Smooth muscle cell (in vitro differentiated cells): ENCODE measurements around the gene TMEM31. TPM values are rescaled to one million over a fixed set of nuclear protein-coding genes. Genes with fewer than 3 reads are reported as not detected.

Source experiments
- DNase-seq: peaks from one replicate; lab custom pipeline; 2025; ENCODE audit not compliant: unreplicated experiment; lab: John Stamatoyannopoulos, UW
- H2AFZ ChIP-seq: fragments of 200-600 bp; sonication (generic); 2 replicates; pipeline ENCODE4 v1.6.0; 2016; ENCODE audit warnings: antibody characterized with exemption, low read depth, mild to moderate bottlenecking
- H3F3A ChIP-seq: fragments of 200-600 bp; sonication (generic); 2 replicates; pipeline ENCODE4 v1.6.0; 2017; ENCODE audit warnings: antibody characterized with exemption, low read depth
- H3K27ac ChIP-seq: fragments of 200-600 bp; sonication (generic); 2 replicates; pipeline ENCODE4 v1.5.1; 2016; ENCODE audit warnings: low read depth, mild to moderate bottlenecking
- H3K27me3 ChIP-seq: fragments of 200-600 bp; sonication (generic); 2 replicates; pipeline ENCODE4 v1.6.1; 2016; ENCODE audit warnings: low read depth, mild to moderate bottlenecking
- H3K36me3 ChIP-seq: fragments of 200-600 bp; sonication (generic); 2 replicates; pipeline ENCODE4 v1.5.1; 2016; ENCODE audit warnings: low read depth
- H3K4me1 ChIP-seq: fragments of 200-600 bp; sonication (generic); 2 replicates; pipeline ENCODE4 v1.5.1; 2016; ENCODE audit warnings: low read depth
- H3K4me2 ChIP-seq: fragments of 200-600 bp; sonication (generic); 2 replicates; pipeline ENCODE4 v1.6.0; 2016; ENCODE audit warnings: mild to moderate bottlenecking
- H3K4me3 ChIP-seq: fragments of 200-600 bp; sonication (generic); 2 replicates; pipeline ENCODE4 v1.5.1; 2016; ENCODE audit warnings: mild to moderate bottlenecking
- H3K79me2 ChIP-seq: fragments of 200-600 bp; sonication (generic); 2 replicates; pipeline ENCODE4 v1.6.0; 2016; ENCODE audit warnings: low read depth, mild to moderate bottlenecking
- H3K9ac ChIP-seq: fragments of 200-600 bp; sonication (generic); 2 replicates; pipeline ENCODE4 v1.6.0; 2016; ENCODE audit warnings: low read depth
- H3K9me3 ChIP-seq: fragments of 200-600 bp; sonication (generic); replicated peaks from 2 replicates; pipeline ENCODE4 v1.5.1; 2016; ENCODE audit warnings: low read depth
- H4K20me1 ChIP-seq: fragments of 200-600 bp; sonication (generic); 2 replicates; pipeline ENCODE4 v1.6.0; 2016; ENCODE audit warnings: low read depth
- CTCF ChIP-seq: fragments of 200-600 bp; sonication (generic); IDR thresholded peaks from 2 replicates; pipeline ENCODE4 v1.5.1; 2017; ENCODE audit warnings: borderline replicate concordance, mild to moderate bottlenecking, antibody characterized with exemption; ENCODE audit not compliant: insufficient read depth, poor library complexity, severe bottlenecking
- WGBS: methylation state at CpG from one replicate; pipeline ENCODE4 v1.1.7; 2016; ENCODE audit warnings: low lambda C conversion rate; 5-methylcytosine and 5-hydroxymethylcytosine counted together
- polyA plus RNA-seq: library from polyadenylated mRNA; unstranded; fragments of >200 nt; fragmentation: Nextera tagmentation; extraction: Ambion mirVana; gene quantifications from 2 replicates; pipeline ENCODE4 v1.2.1, GENCODE V29; 2016
- total RNA-seq: library from RNA; depleted of rRNA; stranded (reverse); fragments of >200 nt; gene quantifications from 2 replicates; pipeline ENCODE4 v1.2.3, GENCODE V29; 2014

The TMEM31 gene
- total and polyA plus RNA-seq, 2 experiments from 2014 or later: 0.75 TPM; not detected in 1

- Histone ChIP-seq H2AFZ (no peak overlapping the region), H3K4me2 (no peak overlapping the region), H3K9ac (no peak overlapping the region), H3K36me3 (no peaks in the 10 kb centered on the region), H3F3A (no peaks in the 10 kb centered on the region), H3K4me3 (no peak overlapping the region), H3K27me3 (peaks cover 21% of the 10 kb centered on the region), H3K79me2 (no peaks in the 10 kb centered on the region), H3K4me1 (peaks cover 17% of the 10 kb centered on the region), H3K27ac (no peak overlapping the region), H3K9me3 (no peaks in the 10 kb centered on the region), H4K20me1 (no peaks in the 10 kb centered on the region)
- no peak for TF ChIP-seq CTCF
- 49% methylated on average over 4 of the region's 4 CpGs for WGBS
- no peak for DNase-seq
Measured at GRCh38 chrX:103727115-103727514, 16.4 kb downstream of the TMEM31 start.

GRCh38 chrX:103729015-103729414 lies 18.3 kb downstream of the TMEM31 start:
- Histone ChIP-seq H3F3A (no peaks in the 10 kb centered on the region), H3K4me2 (no peak overlapping the region), H3K4me3 (no peak overlapping the region), H3K27me3 (peaks cover 21% of the 10 kb centered on the region), H3K9ac (no peak overlapping the region), H3K36me3 (no peaks in the 10 kb centered on the region), H2AFZ (no peak overlapping the region), H3K27ac (no peak overlapping the region), H3K9me3 (no peaks in the 10 kb centered on the region), H4K20me1 (no peaks in the 10 kb centered on the region), H3K79me2 (no peaks in the 10 kb centered on the region), H3K4me1 (peaks cover 17% of the 10 kb centered on the region)
- TF ChIP-seq CTCF: no peak
- WGBS: 66% methylated on average over 5 of the region's 5 CpGs
- no peak for DNase-seq

- no peak overlapping the region for H3K9ac ChIP-seq
- H2AFZ ChIP-seq: no peak overlapping the region
- no peaks in the 10 kb centered on the region for H4K20me1 ChIP-seq
- H3K36me3 ChIP-seq: no peaks in the 10 kb centered on the region
- TF ChIP-seq CTCF: no peak
- H3K4me1 ChIP-seq: peaks cover 22% of the 10 kb centered on the region
- peaks cover 21% of the 10 kb centered on the region for H3K27me3 ChIP-seq
- no peaks in the 10 kb centered on the region for H3K79me2 ChIP-seq
- no peak overlapping the region for H3K4me2 ChIP-seq
- WGBS: 75% methylated on average over 3 of the region's 3 CpGs
- H3K27ac ChIP-seq: peak overlapping the region; percentile 41
- DNase-seq: no peak
- H3K4me3 ChIP-seq: no peak overlapping the region
- H3K9me3 ChIP-seq: no peaks in the 10 kb centered on the region
- no peaks in the 10 kb centered on the region for H3F3A ChIP-seq
Measured at GRCh38 chrX:103730147-103730795, 19.6 kb downstream of the TMEM31 start.
